ENCODE data around the gene APOBEC3B. TPM values are rescaled to one million over a fixed set of nuclear protein-coding genes. Genes with fewer than 3 reads are reported as not detected.
"Not testable (repeated sequence)": the region's sequence is repeated elsewhere in the genome, so short reads cannot be mapped to it uniquely, and the experiment has no call there.

Gene APOBEC3B
- total RNA-seq, 5 donors from 2014 or later (not counting 1 experiment from before 2014, with no cell fraction given) = 1.4 to 2.4 (median 1.9) TPM

GRCh38 chr22:39020021-39020651 is 38.0 kb downstream of the APOBEC3B start:
- Histone ChIP-seq H3K27ac (ENCODE audit: low read length) (peak overlapping the region; percentile 52), H3K4me1 (ENCODE audit: control insufficient read depth in 1 of 2, extremely low read depth in 1 of 2, insufficient read depth in 2 of 2, low read length in 2 of 2) (peaks cover 17 to 71% of the 10 kb centered on the region in 2 experiments), H3K4me3 (ENCODE audit: control insufficient read depth in 1 of 2, extremely low read depth in 1 of 2, low read length in 1 of 2) (peak overlapping the region in 1 of 2 donors; percentile 23), H3K36me3 (ENCODE audit: control insufficient read depth in 2 of 2, extremely low read depth in 1 of 2, insufficient read depth in 1 of 2, low read length in 1 of 2) (peaks cover 4 to 25% of the 10 kb centered on the region in 2 donors)
- H3K9me3 Mint-ChIP-seq; H3K9me3 ChIP-seq; POLR2A ChIA-PET; H3K27me3 ChIP-seq (replicated peaks in 1 of 2; ENCODE audit: control insufficient read depth in 2 of 2, extremely low read depth in 1 of 2, insufficient read depth in 2 of 2, low read length in 1 of 2); H3K27me3 Mint-ChIP-seq; ATAC-seq (replicated peaks in 1 of 4): not testable (repeated sequence)
- DNase-seq = peak in 1 of 35 experiments; percentile 33
- 88% methylated on average over 6 of the region's 15 CpGs for WGBS (ENCODE audit: insufficient coverage)
- CTCF ChIA-PET = interaction anchor here in 1 of 2 donors (0.5 to 0.7 kb wide), 2 partner anchors 35 to 56 kb away, joined by 5 to 7 read pairs; no protein-coding TSS in a partner anchor
- H3K27ac Mint-ChIP-seq = peak overlapping the region; percentile 96 to 98
- peak overlapping the region; percentile 57 to 92 (median 80) for H3K4me3 Mint-ChIP-seq
- H3K4me1 Mint-ChIP-seq = peaks cover 45 to 63% (median 62%) of the 10 kb centered on the region in 3 donors
- peaks cover 18% of the 10 kb centered on the region for H3K36me3 Mint-ChIP-seq

- POLR2A ChIA-PET = interaction anchor here (0.6 kb wide), 7 partner anchors 9 to 1836 kb away, joined by 3 to 7 read pairs (median 4); partner anchors contain the start of gene APOBEC3G (in 1 of the 2)
- H3K9me3 Mint-ChIP-seq = no peaks in the 10 kb centered on the region
- DNase-seq = no peak
- H3K27ac Mint-ChIP-seq = peak overlapping the region; percentile 96 to 98
- WGBS (ENCODE audit: insufficient coverage) = 0% methylated on average over 5 of the region's 9 CpGs
- Histone ChIP-seq H3K9me3 (no peaks in the 10 kb centered on the region), H3K4me3 (ENCODE audit: control insufficient read depth in 1 of 2, extremely low read depth in 1 of 2, low read length in 1 of 2) (peak overlapping the region; percentile 72 to 86), H3K4me1 (ENCODE audit: control insufficient read depth in 1 of 2, extremely low read depth in 1 of 2, insufficient read depth in 2 of 2, low read length in 2 of 2) (peaks cover 20 to 68% of the 10 kb centered on the region in 2 experiments), H3K27ac (ENCODE audit: low read length) (peak overlapping the region; percentile 79), H3K27me3 (replicated peaks in 1 of 2; ENCODE audit: control insufficient read depth in 2 of 2, extremely low read depth in 1 of 2, insufficient read depth in 2 of 2, low read length in 1 of 2) (no peaks in the 10 kb centered on the region), H3K36me3 (ENCODE audit: control insufficient read depth in 2 of 2, extremely low read depth in 1 of 2, insufficient read depth in 1 of 2, low read length in 1 of 2) (peaks cover 4 to 27% of the 10 kb centered on the region in 2 donors)
- peaks cover 52 to 66% (median 65%) of the 10 kb centered on the region in 3 donors for H3K4me1 Mint-ChIP-seq
- no peaks in the 10 kb centered on the region for H3K27me3 Mint-ChIP-seq
- CTCF ChIA-PET = interaction anchor here in 1 of 2 donors (0.6 kb wide), 1 partner anchor 131 kb away, joined by 3 read pairs; no protein-coding TSS in a partner anchor
- H3K36me3 Mint-ChIP-seq = peaks cover 20% of the 10 kb centered on the region
- ATAC-seq (replicated peaks in 1 of 4) = no peak
- H3K4me3 Mint-ChIP-seq = peak overlapping the region; percentile 87 to 92 (median 91)
These were observed 39.6 kb downstream of the APOBEC3B start for GRCh38 chr22:39021552-39022250.

GRCh38 chr22:39024519-39025308 is 42.6 kb downstream of the APOBEC3B start:
- WGBS (ENCODE audit: insufficient coverage) = 64% methylated on average over 7 of the region's 15 CpGs
- no peaks in the 10 kb centered on the region for H3K27me3 ChIP-seq (replicated peaks in 1 of 2; ENCODE audit: control insufficient read depth in 2 of 2, extremely low read depth in 1 of 2, insufficient read depth in 2 of 2, low read length in 1 of 2)
- H3K4me3 ChIP-seq (ENCODE audit: control insufficient read depth in 1 of 2, extremely low read depth in 1 of 2, low read length in 1 of 2) = no peak overlapping the region
- peak overlapping the region; percentile 36 for H3K27ac ChIP-seq (ENCODE audit: low read length)
- Mint-ChIP-seq H3K4me1 (peaks cover 50 to 60% (median 57%) of the 10 kb centered on the region in 3 donors), H3K27ac (peak overlapping the region; percentile 89 to 90), H3K36me3 (peaks cover 16% of the 10 kb centered on the region), H3K4me3 (peak overlapping the region; percentile 31 to 61 (median 46)), H3K9me3 (no peaks in the 10 kb centered on the region), H3K27me3 (no peaks in the 10 kb centered on the region)
- peaks cover 0 to 22% of the 10 kb centered on the region in 2 donors for H3K36me3 ChIP-seq (ENCODE audit: control insufficient read depth in 2 of 2, extremely low read depth in 1 of 2, insufficient read depth in 1 of 2, low read length in 1 of 2)
- ChIA-PET CTCF (interaction anchor here (0.6 kb wide), 2 partner anchors 24 to 293 kb away, joined by 3 read pairs; no protein-coding TSS in a partner anchor), POLR2A (no interaction called here)
- ATAC-seq (replicated peaks in 1 of 4) (peak in 2 of 4 experiments; percentile 9 to 29), DNase-seq (peak in 10 of 35 experiments; percentile 8 to 53 (median 23))
- H3K9me3 ChIP-seq = no peaks in the 10 kb centered on the region
- H3K4me1 ChIP-seq (ENCODE audit: control insufficient read depth in 1 of 2, extremely low read depth in 1 of 2, insufficient read depth in 2 of 2, low read length in 2 of 2) = peaks cover 20 to 68% of the 10 kb centered on the region in 2 experiments

- Mint-ChIP-seq H3K4me3 (no peak overlapping the region), H3K4me1 (peaks cover 35 to 47% (median 42%) of the 10 kb centered on the region in 3 donors), H3K27ac (peak overlapping the region; percentile 68 to 78), H3K27me3 (no peaks in the 10 kb centered on the region), H3K9me3 (no peaks in the 10 kb centered on the region), H3K36me3 (peaks cover 16% of the 10 kb centered on the region)
- Histone ChIP-seq H3K4me1 (ENCODE audit: control insufficient read depth in 1 of 2, extremely low read depth in 1 of 2, insufficient read depth in 2 of 2, low read length in 2 of 2) (peaks cover 12 to 53% of the 10 kb centered on the region in 2 experiments), H3K9me3 (no peaks in the 10 kb centered on the region), H3K27ac (ENCODE audit: low read length) (no peak overlapping the region), H3K27me3 (replicated peaks in 1 of 2; ENCODE audit: control insufficient read depth in 2 of 2, extremely low read depth in 1 of 2, insufficient read depth in 2 of 2, low read length in 1 of 2) (no peaks in the 10 kb centered on the region), H3K4me3 (ENCODE audit: control insufficient read depth in 1 of 2, extremely low read depth in 1 of 2, low read length in 1 of 2) (no peak overlapping the region), H3K36me3 (ENCODE audit: control insufficient read depth in 2 of 2, extremely low read depth in 1 of 2, insufficient read depth in 1 of 2, low read length in 1 of 2) (peaks cover 0 to 26% of the 10 kb centered on the region in 2 donors)
- CTCF ChIA-PET = no interaction called here
- DNase-seq = no peak
- 94% methylated on average over 3 of the region's 12 CpGs for WGBS (ENCODE audit: insufficient coverage)
- POLR2A ChIA-PET = no interaction called here
- no peak for ATAC-seq (replicated peaks in 1 of 4)
These were observed 44.5 kb downstream of the APOBEC3B start for GRCh38 chr22:39026509-39027150.

- CTCF ChIA-PET = interaction anchor here in 1 of 2 donors (0.6 kb wide), 1 partner anchor 88 kb away, joined by 5 read pairs; no protein-coding TSS in a partner anchor
- no peaks in the 10 kb centered on the region for H3K27me3 Mint-ChIP-seq
- peak overlapping the region; percentile 27 to 80 for H3K27ac Mint-ChIP-seq
These were observed 45.6 kb downstream of the APOBEC3B start for GRCh38 chr22:39027717-39028116.

More at GRCh38 chr22:39027717-39028116, 45.6 kb downstream of the APOBEC3B start:
- WGBS (ENCODE audit: insufficient coverage) = 100% methylated on average over 2 of the region's 4 CpGs
- Histone ChIP-seq H3K36me3 (ENCODE audit: control insufficient read depth in 2 of 2, extremely low read depth in 1 of 2, insufficient read depth in 1 of 2, low read length in 1 of 2) (peaks cover 0 to 29% of the 10 kb centered on the region in 2 donors), H3K9me3 (no peaks in the 10 kb centered on the region), H3K27ac (ENCODE audit: low read length) (no peak overlapping the region), H3K27me3 (replicated peaks in 1 of 2; ENCODE audit: control insufficient read depth in 2 of 2, extremely low read depth in 1 of 2, insufficient read depth in 2 of 2, low read length in 1 of 2) (no peaks in the 10 kb centered on the region), H3K4me1 (ENCODE audit: control insufficient read depth in 1 of 2, extremely low read depth in 1 of 2, insufficient read depth in 2 of 2, low read length in 2 of 2) (peaks cover 4 to 42% of the 10 kb centered on the region in 2 experiments), H3K4me3 (ENCODE audit: control insufficient read depth in 1 of 2, extremely low read depth in 1 of 2, low read length in 1 of 2) (no peak overlapping the region)
- peaks cover 19% of the 10 kb centered on the region for H3K36me3 Mint-ChIP-seq
- H3K4me1 Mint-ChIP-seq = peaks cover 28 to 37% (median 31%) of the 10 kb centered on the region in 3 donors
- ATAC-seq (replicated peaks in 1 of 4) (no peak), DNase-seq (no peak)
- no peak overlapping the region for H3K4me3 Mint-ChIP-seq
- POLR2A ChIA-PET = no interaction called here
- no peaks in the 10 kb centered on the region for H3K9me3 Mint-ChIP-seq
